ENCODE measurements around the gene ENAH.

The ENAH gene

DNA sequence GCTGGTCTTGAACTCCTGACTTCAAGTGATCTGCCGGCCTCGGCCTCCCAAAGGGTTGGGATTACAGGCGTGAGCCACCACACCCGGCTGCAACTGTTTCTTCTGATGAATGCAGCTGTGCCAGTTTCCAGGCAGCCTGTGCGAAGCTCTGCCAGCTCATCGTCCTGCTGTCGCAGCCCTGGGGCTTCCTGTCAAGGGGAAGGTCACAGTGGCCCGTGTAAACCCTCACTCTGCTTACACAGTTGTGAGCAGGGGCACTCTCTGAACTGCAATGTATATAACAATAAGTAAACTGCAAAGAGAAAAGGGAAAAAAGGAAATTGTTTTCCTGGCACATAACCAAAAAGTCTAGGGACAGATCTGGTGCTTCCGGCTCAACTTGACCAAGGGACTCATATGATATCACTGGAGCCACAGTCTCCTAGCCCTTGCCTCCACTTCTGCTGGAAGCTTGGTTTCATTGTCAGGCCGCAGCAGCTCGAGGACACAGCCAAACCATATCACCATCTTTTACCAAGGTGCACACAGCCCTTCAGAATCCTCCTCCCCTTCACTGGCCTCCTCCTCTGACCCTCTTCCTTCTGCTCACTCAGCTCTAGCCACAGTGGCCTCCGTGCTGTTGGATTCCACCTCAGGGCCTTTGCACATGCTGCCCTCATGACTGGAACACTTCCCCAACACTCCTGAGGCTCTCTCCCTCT lies 202.3 kb downstream of the ENAH start:
- peaks cover 14% of the 10 kb centered on the region for H3K4me1 ChIP-seq (ENCODE audit: control insufficient read depth, low read length)
- H3K4me3 ChIP-seq (ENCODE audit: low read length), result no peak overlapping the region
- TF ChIP-seq, protein P1, sequence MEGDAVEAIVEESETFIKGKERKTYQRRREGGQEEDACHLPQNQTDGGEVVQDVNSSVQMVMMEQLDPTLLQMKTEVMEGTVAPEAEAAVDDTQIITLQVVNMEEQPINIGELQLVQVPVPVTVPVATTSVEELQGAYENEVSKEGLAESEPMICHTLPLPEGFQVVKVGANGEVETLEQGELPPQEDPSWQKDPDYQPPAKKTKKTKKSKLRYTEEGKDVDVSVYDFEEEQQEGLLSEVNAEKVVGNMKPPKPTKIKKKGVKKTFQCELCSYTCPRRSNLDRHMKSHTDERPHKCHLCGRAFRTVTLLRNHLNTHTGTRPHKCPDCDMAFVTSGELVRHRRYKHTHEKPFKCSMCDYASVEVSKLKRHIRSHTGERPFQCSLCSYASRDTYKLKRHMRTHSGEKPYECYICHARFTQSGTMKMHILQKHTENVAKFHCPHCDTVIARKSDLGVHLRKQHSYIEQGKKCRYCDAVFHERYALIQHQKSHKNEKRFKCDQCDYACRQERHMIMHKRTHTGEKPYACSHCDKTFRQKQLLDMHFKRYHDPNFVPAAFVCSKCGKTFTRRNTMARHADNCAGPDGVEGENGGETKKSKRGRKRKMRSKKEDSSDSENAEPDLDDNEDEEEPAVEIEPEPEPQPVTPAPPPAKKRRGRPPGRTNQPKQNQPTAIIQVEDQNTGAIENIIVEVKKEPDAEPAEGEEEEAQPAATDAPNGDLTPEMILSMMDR (IDR thresholded peaks at IDR 0.05; ENCODE audit: low read depth, low read length, poor library complexity, severe bottlenecking), result no peak
- no peak for TF ChIP-seq EZH2phosphoT487 (IDR thresholded peaks at IDR 0.05; ENCODE audit: borderline replicate concordance, low read length)
- no peaks in the 10 kb centered on the region for H4K20me1 ChIP-seq (ENCODE audit: control insufficient read depth, insufficient read depth, low read depth, low read length)
- no peaks in the 10 kb centered on the region for H3F3A ChIP-seq (ENCODE audit: control insufficient read depth, insufficient read depth)
- H3K79me2 ChIP-seq (ENCODE audit: control insufficient read depth, low read length), result no peaks in the 10 kb centered on the region
- H3K27ac ChIP-seq (ENCODE audit: low read depth, low read length), result no peak overlapping the region
- no peaks in the 10 kb centered on the region for H3K9me2 ChIP-seq (replicated peaks; ENCODE audit: control insufficient read depth, low read length)
- no peaks in the 10 kb centered on the region for H3K36me3 ChIP-seq (ENCODE audit: control insufficient read depth, low read length)
- no peaks in the 10 kb centered on the region for H3K27me3 ChIP-seq (ENCODE audit: control insufficient read depth, low read length)
- no peaks in the 10 kb centered on the region for H3K9me3 ChIP-seq (ENCODE audit: control insufficient read depth, insufficient read depth, low read length)
- H3K4me2 ChIP-seq (ENCODE audit: low read length), result no peak overlapping the region

DNA sequence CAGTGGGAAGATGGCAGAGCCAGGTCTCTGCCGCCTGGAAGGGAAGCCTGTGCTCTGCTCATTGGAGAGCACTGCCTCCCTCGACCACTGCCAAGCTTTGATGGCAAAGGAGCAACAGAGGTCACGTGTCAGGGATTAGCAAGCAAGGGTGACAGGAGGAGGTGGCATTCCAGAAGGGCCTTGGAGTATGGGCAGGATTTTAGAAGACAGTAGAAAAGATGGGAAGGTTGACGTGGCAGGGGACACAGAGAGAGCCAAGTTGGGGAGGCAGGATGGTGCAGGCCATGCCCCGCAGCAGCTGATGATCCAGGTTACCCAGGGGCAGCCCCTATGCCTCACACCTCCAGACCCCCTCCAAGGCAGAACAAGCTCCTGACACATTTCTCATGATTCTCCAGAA lies 203.1 kb downstream of the ENAH start:
- Histone ChIP-seq H3K9me2 (replicated peaks; ENCODE audit: control insufficient read depth, low read length) (no peaks in the 10 kb centered on the region), H4K20me1 (ENCODE audit: control insufficient read depth, insufficient read depth, low read depth, low read length) (no peaks in the 10 kb centered on the region), H3K4me3 (ENCODE audit: low read length) (no peak overlapping the region), H3K27me3 (ENCODE audit: control insufficient read depth, low read length) (no peaks in the 10 kb centered on the region), H3K27ac (ENCODE audit: low read depth, low read length) (no peak overlapping the region), H3K4me2 (ENCODE audit: low read length) (no peak overlapping the region), H3K4me1 (ENCODE audit: control insufficient read depth, low read length) (peaks cover 22% of the 10 kb centered on the region), H3F3A (ENCODE audit: control insufficient read depth, insufficient read depth) (peaks cover 2% of the 10 kb centered on the region), H3K79me2 (ENCODE audit: control insufficient read depth, low read length) (no peaks in the 10 kb centered on the region), H3K9me3 (ENCODE audit: control insufficient read depth, insufficient read depth, low read length) (no peaks in the 10 kb centered on the region), H3K36me3 (ENCODE audit: control insufficient read depth, low read length) (no peaks in the 10 kb centered on the region)
- TF ChIP-seq EZH2phosphoT487 (IDR thresholded peaks at IDR 0.05; ENCODE audit: borderline replicate concordance, low read length), result no peak
- TF ChIP-seq, protein P1 (IDR thresholded peaks at IDR 0.05; ENCODE audit: low read depth, low read length, poor library complexity, severe bottlenecking), result no peak

- Histone ChIP-seq H3K4me1 (ENCODE audit: control insufficient read depth, low read length) (peaks cover 27% of the 10 kb centered on the region), H3K79me2 (ENCODE audit: control insufficient read depth, low read length) (no peaks in the 10 kb centered on the region), H3F3A (ENCODE audit: control insufficient read depth, insufficient read depth) (peaks cover 5% of the 10 kb centered on the region), H3K9me3 (ENCODE audit: control insufficient read depth, insufficient read depth, low read length) (no peaks in the 10 kb centered on the region), H3K4me2 (ENCODE audit: low read length) (no peak overlapping the region), H3K27ac (ENCODE audit: low read depth, low read length) (no peak overlapping the region), H4K20me1 (ENCODE audit: control insufficient read depth, insufficient read depth, low read depth, low read length) (no peaks in the 10 kb centered on the region), H3K9me2 (replicated peaks; ENCODE audit: control insufficient read depth, low read length) (no peaks in the 10 kb centered on the region), H3K36me3 (ENCODE audit: control insufficient read depth, low read length) (no peaks in the 10 kb centered on the region), H3K27me3 (ENCODE audit: control insufficient read depth, low read length) (no peaks in the 10 kb centered on the region), H3K4me3 (ENCODE audit: low read length) (no peak overlapping the region)
- no peak for TF ChIP-seq EZH2phosphoT487 (IDR thresholded peaks at IDR 0.05; ENCODE audit: borderline replicate concordance, low read length)
- TF ChIP-seq, protein P1 (IDR thresholded peaks at IDR 0.05; ENCODE audit: low read depth, low read length, poor library complexity, severe bottlenecking), result no peak
Measured at GRCh38 chr1:225449261-225449660, 203.7 kb downstream of the ENAH start.
